CD4-positive, alpha-beta T cell treated with Interleukin-15 for 4 hours (primary cell): ENCODE results near the gene TNFRSF13B.

Experiments
- DNase-seq: peaks from one replicate; pipeline ENCODE4 v3.0.0-alpha.2; 2020; ENCODE audit warnings: low spot score

The TNFRSF13B gene

DNA sequence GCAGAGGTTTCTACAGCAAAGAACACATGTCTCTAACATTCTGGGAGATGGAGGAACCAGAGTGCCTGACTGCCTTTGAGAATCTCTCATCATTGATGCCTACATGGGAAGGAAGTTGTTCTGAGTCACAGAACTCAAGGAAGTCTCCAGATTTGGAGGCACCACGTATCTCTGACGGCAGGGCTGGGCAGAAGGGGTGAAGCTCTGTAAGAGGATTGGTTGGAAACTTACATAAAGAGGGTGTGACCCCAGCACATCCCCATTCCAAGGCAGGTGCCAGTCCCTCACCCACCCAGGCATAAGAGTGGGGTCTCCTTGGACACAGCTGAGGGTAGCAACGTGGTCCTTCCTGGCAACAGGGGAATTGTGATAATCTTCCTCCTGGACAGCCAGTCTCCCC is 17.4 kb downstream of the TNFRSF13B start:
- no peak for DNase-seq

- DNase-seq = no peak
These were observed 18.1 kb downstream of the TNFRSF13B start for GRCh38 chr17:16953841-16954240.

DNA sequence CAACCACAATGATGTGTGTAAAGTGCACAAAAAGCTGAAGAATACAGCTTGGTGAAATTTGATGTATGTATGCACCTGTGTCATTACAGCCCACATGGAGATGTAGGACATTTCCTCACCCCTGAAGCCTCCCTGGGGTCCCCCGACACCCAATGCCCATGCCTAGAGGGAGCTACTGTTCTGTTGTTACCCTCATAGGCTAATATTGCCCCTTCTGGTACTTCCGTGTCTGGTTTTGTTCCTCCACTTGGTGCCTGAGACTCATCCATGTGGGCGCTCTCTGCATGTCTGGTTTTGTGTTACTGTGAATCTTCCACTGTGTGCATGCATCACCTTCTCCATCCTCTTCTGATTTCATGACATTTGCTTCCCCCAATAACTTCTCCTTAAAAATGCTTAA is 18.6 kb downstream of the TNFRSF13B start:
- no peak for DNase-seq

DNA sequence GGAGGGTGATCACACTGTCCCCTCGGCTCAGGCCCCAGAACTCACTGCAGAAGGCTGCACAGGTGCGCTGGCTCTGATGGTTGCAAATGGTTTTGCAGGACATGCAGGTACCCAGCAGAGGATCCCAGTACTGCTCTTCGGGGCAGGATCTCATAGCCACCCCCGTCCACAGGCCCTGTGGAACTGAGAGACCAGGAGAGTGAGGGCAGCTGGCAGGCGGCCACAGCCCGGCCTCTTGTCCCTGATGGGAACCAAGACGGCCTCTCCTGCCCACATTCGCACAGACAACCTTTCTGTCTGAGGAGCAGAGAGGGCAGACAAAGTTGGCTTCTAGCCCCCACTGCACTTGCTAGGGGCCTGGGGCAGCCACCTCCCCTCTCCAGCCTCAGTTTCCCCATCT is 19.5 kb downstream of the TNFRSF13B start:
- DNase-seq = no peak

DNA sequence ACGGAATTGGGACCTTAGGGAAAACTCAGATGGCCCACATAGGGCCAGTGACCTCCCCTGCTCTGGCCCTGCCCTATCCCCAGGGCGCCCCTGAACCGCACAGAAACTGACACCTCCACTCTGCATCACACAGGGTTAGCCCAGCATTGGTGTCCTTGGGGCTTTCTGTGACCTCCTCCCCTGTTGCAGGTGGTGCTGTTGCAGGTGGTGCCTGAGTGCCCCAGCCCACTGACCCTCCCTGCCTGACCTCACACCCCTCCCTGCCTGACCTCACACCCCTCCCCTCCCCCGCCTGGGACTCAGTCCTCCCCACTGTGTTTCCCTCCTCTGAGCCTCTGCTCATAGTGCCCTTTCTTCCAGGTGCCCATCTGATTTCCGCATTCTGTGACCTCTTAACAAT is 21.4 kb downstream of the TNFRSF13B start:
- DNase-seq = no peak

DNA sequence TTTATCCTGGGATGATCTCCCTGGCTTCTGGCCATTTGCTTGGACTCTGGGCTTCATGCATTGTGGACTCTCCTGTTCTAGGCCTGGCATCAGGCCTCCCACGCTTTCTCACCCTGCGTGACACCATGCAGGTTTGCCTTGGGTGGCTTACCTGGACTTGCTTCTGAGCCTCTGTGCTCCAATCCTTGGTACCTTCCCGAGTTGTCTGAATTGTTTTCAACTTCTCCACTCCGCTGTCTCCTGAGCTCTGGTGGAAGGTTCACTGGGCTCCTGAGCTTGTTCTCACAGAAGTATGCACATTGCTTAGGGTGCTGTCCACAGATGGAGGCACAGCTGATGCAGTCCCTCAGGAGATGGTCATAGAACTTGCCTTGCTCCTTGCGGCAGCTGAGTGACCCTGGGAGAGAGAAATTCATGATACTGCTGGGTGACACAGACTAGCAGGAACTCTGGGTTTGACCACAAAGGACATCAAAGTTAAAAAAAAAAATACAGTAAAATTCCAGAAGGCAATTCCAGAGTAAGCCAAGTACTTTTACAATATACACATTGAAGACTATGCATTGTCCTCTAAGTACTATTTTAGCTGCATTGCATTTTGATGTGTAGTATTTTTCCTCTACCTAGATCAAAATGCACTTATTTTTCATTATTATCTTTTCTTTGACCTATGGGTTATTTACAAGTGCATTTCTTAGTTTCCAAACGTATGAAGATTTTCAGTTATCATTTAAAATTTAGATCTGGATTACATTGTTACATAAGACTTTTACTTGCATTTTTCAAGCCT is 23.1 kb downstream of the TNFRSF13B start:
- no peak for DNase-seq

DNA sequence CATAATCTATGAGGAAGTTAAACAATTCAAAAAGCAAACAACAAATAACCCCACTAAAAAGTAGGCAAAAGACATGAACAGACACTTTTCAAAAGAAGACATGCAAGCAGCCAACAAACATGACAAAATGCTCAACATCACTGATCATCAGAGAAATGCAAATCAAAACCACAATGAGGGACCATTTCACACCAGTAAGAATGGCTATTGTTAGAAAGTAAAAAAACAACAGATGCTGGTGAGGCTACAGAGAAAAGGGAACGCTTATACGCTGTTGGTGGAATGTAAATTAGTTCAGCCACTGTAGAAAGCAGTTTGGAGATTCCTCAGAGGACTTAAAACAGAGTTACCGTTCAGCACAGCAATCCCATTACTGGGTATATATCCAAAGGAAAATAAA is 24.4 kb downstream of the TNFRSF13B start:
- DNase-seq = no peak

- DNase-seq = no peak
These were observed 26.2 kb downstream of the TNFRSF13B start for GRCh38 chr17:16945663-16946218.

- no peak for DNase-seq
These were observed 26.8 kb downstream of the TNFRSF13B start for GRCh38 chr17:16945136-16945482.

GRCh38 chr17:16944334-16945135 is 27.4 kb downstream of the TNFRSF13B start:
- DNase-seq = no peak

DNA sequence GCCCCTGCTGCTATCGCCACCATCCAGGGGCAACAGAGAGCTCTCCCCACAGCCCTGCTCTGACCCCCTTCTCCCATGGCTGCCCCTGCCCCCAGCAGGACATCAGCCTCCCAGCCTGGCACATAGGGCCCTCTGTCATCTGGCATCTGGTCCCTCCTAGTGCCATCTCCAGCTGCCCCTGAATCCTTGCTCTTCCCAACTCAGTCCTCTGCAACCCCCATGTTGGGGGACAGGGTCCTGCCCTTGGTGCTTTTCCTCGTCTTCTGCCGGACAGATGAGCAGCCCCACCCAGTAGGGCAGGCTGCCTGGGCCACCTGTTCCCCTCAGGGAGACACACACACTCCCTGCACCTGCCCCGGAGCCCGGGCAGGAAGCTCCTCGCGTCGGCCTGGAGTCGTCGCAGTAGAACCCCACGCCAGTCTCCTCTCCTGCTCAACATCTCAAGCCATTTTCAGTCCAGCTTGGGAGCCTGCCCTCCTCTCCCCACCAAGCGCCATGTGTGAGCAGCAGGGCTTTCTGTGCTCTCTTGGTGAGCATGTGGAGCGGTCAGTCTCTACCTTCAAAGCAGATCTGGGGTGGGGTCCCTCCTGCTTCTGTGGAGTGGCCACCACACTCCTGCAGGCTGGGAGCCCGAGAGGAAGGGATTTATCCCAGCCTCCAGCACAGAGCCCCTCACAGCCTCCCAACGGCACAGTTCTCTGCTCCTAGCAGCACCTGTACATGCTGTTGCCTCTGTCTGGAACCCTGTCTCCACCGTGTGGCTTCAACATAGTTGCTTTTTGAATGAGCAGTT is 28.2 kb downstream of the TNFRSF13B start:
- no peak for DNase-seq

- DNase-seq = no peak
These were observed 28.9 kb downstream of the TNFRSF13B start for GRCh38 chr17:16943032-16943352.

DNA sequence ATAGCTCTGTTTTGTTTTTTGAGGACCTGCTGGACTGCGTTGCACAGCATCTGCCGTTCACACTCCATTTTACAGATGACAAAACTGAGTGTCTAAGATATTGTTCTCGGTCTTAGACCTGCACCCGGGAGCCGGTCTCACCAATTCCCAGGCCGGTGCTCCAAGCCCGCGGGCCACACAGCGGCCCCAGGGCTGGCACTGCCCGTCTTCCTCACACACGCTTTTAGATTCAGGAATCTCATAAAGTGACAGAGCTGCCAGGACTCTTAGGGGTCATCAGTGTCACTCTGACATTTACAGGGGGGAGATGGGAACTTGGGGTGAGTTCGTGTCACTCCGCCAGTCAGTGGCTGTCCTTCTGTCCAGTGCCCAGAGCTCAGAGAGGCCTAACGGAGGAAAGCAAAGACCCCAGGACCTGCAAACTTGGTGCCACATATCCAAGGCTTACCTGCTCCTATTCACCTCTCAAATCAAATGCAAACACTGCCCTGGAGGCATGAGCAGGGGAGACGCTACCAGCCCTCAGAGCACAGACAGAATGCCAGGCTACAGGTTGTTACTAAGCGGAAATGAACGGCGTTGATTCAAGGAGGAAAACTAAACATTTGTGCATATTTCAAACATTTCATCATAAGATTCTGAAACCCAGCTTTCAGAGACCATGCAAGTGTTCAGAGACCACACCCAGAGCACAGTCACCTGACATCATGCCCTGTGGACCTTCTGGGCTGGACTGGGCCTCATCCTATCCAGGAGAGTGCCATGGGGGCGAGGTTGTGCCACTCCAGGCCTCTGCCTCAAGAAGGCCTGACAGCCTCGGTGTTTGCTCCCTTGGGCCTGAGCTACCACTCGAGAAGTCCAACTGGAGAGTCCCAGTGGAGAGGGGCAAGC is 29.5 kb downstream of the TNFRSF13B start:
- no peak for DNase-seq

DNA sequence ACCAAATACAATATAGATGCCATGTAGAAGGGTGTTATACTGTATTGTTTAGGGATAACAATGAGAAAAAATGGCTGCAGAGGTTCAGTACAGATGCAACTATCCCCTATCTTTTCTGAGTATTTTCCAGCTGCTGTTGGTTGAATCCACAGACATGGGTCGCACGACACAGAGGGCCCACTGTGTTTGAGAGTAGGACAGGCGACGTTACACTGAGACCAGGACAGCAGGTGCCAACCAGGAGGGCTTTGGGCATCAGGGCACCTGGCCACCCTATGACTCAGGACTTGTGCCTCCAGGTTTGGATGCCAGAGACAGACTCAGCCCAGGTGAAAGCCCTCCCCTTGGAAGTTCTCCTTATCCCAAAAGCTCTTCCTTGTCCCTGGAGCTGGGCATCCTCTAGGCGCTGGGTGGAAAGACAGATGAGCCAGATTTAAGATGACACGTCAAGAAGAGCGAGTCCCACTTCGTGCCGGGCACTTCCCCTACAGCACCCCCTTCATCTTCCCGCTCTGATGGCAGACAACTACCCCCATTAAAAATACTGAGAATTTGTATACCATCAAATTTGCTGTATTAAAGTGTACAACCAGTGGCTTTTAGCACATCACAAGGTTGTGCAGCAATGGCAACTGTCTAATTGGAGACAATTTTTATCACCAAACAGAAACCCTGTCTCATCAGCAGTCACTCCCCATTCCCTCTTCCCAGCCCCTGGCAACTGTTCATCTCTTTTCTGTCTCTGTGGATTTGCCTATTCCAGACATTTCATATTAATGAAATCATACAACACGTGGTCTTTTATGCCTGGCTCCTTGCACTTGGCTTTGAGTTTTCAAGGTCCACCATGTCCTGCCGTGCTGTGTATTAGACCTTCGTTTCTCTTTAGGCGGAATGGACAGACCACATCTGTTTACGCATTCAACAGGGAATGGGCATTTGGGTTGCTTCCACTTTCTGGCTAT is 30.6 kb downstream of the TNFRSF13B start:
- no peak for DNase-seq

DNA sequence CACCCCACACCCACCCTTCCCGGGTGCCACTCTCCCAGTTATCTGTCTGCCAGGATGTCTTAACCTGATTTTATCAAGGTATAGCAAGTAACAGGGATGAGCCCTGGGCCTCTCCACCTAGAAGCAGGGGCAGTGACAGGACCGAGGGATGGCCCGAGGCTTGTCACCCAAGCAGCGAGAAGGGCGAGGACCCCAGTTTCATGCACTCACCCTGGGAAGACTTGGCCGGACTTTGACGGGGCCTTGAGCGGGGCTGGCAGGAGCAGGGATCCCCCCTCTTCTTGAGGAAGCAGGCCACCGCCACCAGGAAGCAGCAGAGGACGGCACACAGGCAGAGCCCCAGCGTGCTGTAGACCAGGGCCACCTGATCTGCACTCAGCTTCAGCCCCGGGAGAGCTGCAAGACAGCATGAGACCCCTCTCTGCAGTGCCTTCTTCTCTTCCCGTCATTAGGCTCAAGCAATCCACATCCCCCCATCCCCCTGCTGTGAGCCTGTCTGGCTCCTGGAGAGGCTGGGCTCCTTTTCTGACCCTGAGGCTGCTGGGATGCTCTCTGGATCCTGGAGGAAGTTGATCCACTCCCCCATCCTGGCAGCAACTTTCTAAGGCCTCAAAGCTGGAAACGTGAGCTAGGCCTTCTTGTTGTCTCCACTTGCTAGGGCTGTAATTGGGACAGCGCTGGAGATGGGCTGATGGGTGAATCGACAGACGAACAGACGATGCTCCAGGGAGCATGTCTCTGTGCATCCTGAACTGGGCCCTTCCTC is 31.6 kb downstream of the TNFRSF13B start:
- DNase-seq = no peak

DNA sequence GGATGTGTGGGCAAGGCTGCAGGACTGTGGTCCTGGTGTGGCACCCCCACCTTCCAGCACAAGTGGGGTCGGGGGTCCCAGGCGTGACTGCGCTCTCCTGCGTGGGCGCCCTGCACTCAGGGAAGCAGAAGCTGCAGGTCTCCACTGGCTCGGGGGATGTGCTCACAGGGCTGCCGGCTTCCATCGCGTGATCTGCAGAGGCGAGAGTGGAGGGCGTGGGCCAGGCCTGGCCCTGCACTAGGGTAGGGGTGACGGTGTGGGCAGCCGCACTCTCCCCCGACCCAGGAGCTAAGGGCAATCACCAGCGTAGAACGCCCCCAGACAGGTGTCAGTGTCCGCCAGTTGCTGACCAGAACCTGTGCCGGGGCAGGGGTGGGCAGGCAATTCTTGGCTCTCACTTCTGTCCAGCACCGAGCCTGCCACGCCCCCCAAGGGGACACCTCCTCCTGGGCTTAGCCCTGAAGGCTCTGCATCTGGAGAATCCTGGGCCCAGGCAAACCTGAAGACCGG is 32.3 kb downstream of the TNFRSF13B start:
- DNase-seq = no peak

- DNase-seq = no peak
These were observed 32.7 kb downstream of the TNFRSF13B start for GRCh38 chr17:16939208-16939576.

GRCh38 chr17:16938496-16939207 is 33.3 kb downstream of the TNFRSF13B start:
- no peak for DNase-seq

DNA sequence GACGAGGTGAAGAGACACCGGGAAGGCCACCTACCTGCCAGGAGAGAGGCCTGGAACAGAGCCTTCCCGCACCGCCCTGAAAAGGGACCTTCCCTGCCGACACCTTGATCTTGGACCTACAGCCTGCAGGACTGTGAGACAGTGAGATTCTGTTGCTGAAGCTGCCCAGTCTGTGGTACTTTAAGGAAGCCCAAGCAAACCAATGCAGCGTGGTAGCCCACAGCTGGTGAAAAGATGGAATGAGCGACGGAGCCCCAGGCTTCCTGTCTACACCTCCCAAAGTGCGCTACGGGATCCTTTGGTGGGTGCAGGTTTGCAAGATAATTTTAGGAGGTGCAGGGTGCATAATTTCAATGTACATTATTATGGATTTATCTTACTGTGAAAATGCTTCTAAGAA is 33.9 kb downstream of the TNFRSF13B start:
- no peak for DNase-seq
